Stimulated activated CD8-positive, alpha-beta memory T cell treated with anti-CD3 and anti-CD28 coated beads, Interleukin-15, amount 100 ng/mL, for 24 hours (primary cell): Measurements from ENCODE around the gene TAS2R43.
"Not testable (repeated sequence)": the region's sequence is repeated elsewhere in the genome, so short reads cannot be mapped to it uniquely, and the experiment has no call there.

Experiments
- DNase-seq: peaks from one replicate; pipeline ENCODE4 v3.0.0-alpha.2; 2020; ENCODE audit warnings: low read depth

The TAS2R43 gene

GRCh38 chr12:11059784-11060183 is 32.3 kb downstream of the TAS2R43 start:
- no peak for DNase-seq

- DNase-seq, result no peak
Observed at GRCh38 chr12:11059041-11059440, 33.1 kb downstream of the TAS2R43 start.

- no peak for DNase-seq
Observed at GRCh38 chr12:11055306-11055705, 36.8 kb downstream of the TAS2R43 start.

- not testable (repeated sequence) for DNase-seq
Observed at GRCh38 chr12:11049806-11050531, 42.1 kb downstream of the TAS2R43 start.

GRCh38 chr12:11041366-11041765 is 50.7 kb downstream of the TAS2R43 start:
- not testable (repeated sequence) for DNase-seq
